ENCODE data around the gene PTRH1.

GRCh38 chr9:127756233-127756632 lies 40.8 kb upstream of the PTRH1 start:
- TF ChIP-seq EZH2 (IDR thresholded peaks at IDR 0.05) (no peak), POLR2AphosphoS5 (IDR thresholded peaks at IDR 0.05; ENCODE audit: borderline replicate concordance, low read depth, low read length) (no peak), FOXP2 (optimal IDR thresholded peaks at IDR 0.05; ENCODE audit: control extremely low read depth, extremely low read length, insufficient read depth) (no peak)
